H7 (cell line): ENCODE data around the gene GMNN. TPM values are rescaled to one million over a fixed set of nuclear protein-coding genes. Genes with fewer than 3 reads are reported as not detected.
A peak's percentile ranks its signal among the peaks of the same experiment; 100 is the strongest.
"Not testable (repeated sequence)": the region's sequence is repeated elsewhere in the genome, so short reads cannot be mapped to it uniquely, and the experiment has no call there.

ENCODE experiments used
- DNase-seq: peaks from one replicate; pipeline ENCODE4 v3.0.0; 2012
- H3K27me3 ChIP-seq: 2 replicates; pipeline ENCODE4 v1.6.0; 2011; ENCODE audit warnings: mild to moderate bottlenecking, low read length; ENCODE audit not compliant: control insufficient read depth, insufficient read depth
- H3K36me3 ChIP-seq: replicated peaks from 2 replicates; pipeline ENCODE4 v1.5.1; 2011; ENCODE audit warnings: low read length; ENCODE audit not compliant: control insufficient read depth, insufficient read depth
- H3K4me3 ChIP-seq: 2 replicates; pipeline ENCODE4 v1.5.1; 2011; ENCODE audit warnings: low read depth, mild to moderate bottlenecking, control low read depth, low read length, moderate library complexity; ENCODE audit not compliant: insufficient read depth
- total RNA-seq: library from RNA; depleted of rRNA; stranded (reverse); fragments of >200 nt; shearing (Covaris generic); gene quantifications from 2 replicates; pipeline ENCODE4 v1.2.3, GENCODE V29; 2014; rRNA removed

GMNN gene
- 75.3 and 91.8 TPM in 2 replicates for total RNA-seq

DNA sequence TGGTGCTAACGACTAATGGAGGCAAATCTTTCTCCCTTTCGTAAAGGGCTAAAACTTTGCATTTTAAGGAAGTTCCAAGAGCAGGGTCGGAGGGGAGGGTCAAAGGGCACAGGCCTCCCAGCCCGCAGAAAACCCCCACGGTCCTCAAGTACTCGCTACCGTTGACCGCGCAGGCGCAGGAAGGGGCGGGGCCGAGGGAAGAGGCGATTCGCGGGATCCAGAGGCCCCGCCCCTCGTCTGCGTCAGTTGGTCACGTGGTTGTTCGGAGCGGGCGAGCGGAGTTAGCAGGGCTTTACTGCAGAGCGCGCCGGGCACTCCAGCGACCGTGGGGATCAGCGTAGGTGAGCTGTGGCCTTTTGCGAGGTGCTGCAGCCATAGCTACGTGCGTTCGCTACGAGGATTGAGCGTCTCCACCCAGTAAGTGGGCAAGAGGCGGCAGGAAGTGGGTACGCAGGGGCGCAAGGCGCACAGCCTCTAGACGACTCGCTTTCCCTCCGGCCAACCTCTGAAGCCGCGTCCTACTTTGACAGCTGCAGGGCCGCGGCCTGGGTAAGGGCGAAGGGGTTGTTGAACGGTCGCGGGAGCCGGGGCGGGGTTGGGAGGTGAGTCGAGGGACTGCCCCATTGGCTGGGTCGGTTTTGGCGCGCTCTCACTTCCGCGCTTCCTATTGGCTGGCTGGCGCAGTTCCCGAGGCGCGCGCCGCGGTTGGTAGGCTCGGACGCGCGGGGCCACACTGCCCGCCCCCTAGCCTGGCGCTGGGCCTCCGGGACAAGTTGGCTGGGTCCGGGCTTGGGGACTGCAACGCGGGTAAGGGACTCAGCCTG is at the start of gene GMNN:
Gene GMNN, plus strand, starts transcription at position 242 of the 824 bp plus-strand sequence. CDS start 2,310 bp downstream, outside the sequence.
- Histone ChIP-seq H3K4me3 (peak within 1 kb of the TSS; percentile 100), H3K27me3 (no peaks in the 10 kb centered on the region), H3K36me3 (no peaks in the 10 kb centered on the region; the same call in 1 of the 2 replicates)
- DNase-seq: peak; percentile 97

DNA sequence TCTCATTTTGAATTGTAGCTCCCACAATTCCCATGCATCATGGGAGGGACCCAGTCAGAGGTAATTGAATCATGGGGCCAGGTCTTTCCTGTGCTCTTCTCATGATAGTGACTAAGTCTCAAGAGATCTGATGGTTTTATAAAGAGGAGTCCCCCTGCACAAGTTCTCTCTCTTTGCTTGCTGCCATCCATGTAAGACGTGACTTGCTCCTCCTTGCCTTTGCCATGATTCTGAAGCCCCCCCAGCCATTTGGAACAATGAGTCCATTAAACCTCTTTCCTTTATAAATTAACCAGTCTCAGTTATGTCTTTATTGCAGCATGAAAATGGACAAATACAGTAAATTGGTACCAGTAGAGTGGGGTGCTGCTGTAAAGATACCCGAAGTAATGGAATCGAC is 44.1 kb upstream of the GMNN start:
- H3K36me3 ChIP-seq, DNase-seq, H3K27me3 ChIP-seq, H3K4me3 ChIP-seq: not testable (repeated sequence)

- not testable (repeated sequence) for H3K27me3 ChIP-seq, DNase-seq
These were observed 43.1 kb upstream of the GMNN start for GRCh38 chr6:24731456-24732134.

GRCh38 chr6:24734166-24734565 is 40.6 kb upstream of the GMNN start:
- Histone ChIP-seq H3K36me3 (no peaks in the 10 kb centered on the region), H3K27me3 (no peaks in the 10 kb centered on the region), H3K4me3 (no peak overlapping the region)
- no peak for DNase-seq

More at GRCh38 chr6:24731456-24732134, 43.1 kb upstream of the GMNN start:
- H3K36me3 ChIP-seq, H3K4me3 ChIP-seq: not testable (repeated sequence)

DNA sequence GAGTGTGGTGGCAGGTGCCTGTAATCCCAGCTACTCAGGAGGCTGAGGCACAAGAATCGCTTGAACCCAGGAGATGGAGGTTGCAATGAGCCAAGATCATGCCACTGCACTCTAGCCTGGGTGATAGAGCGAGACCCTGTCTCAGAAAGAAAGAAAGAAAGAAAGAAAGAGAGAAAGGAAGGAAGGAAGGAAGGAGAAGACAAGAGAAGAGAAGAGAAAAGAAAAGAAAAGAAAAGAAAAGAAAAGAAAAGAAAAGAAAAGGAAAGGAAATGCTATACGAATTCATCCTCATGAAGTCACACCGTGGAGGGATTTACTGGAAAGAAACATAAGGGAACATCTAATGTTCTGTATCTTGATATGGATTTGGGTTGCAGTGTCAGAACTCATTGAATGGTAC is 40.0 kb upstream of the GMNN start:
- H3K36me3 ChIP-seq, DNase-seq, H3K4me3 ChIP-seq, H3K27me3 ChIP-seq: not testable (repeated sequence)

- H3K36me3 ChIP-seq: no peaks in the 10 kb centered on the region
- H3K4me3 ChIP-seq: no peak overlapping the region
- no peaks in the 10 kb centered on the region for H3K27me3 ChIP-seq
- no peak for DNase-seq
These were observed 36.0 kb upstream of the GMNN start for GRCh38 chr6:24738741-24739140.

- H3K36me3 ChIP-seq: no peaks in the 10 kb centered on the region
- DNase-seq: no peak
- no peaks in the 10 kb centered on the region for H3K27me3 ChIP-seq
- H3K4me3 ChIP-seq: no peak overlapping the region
These were observed 33.9 kb upstream of the GMNN start for GRCh38 chr6:24740861-24741260.

GRCh38 chr6:24742216-24742738 is 32.5 kb upstream of the GMNN start:
- no peak for DNase-seq
- H3K27me3 ChIP-seq: no peaks in the 10 kb centered on the region
- H3K4me3 ChIP-seq: no peak overlapping the region
- H3K36me3 ChIP-seq: no peaks in the 10 kb centered on the region

GRCh38 chr6:24743265-24743943 is 31.3 kb upstream of the GMNN start:
- Histone ChIP-seq H3K36me3 (no peaks in the 10 kb centered on the region), H3K27me3 (no peaks in the 10 kb centered on the region), H3K4me3 (no peak overlapping the region)
- DNase-seq: no peak

DNA sequence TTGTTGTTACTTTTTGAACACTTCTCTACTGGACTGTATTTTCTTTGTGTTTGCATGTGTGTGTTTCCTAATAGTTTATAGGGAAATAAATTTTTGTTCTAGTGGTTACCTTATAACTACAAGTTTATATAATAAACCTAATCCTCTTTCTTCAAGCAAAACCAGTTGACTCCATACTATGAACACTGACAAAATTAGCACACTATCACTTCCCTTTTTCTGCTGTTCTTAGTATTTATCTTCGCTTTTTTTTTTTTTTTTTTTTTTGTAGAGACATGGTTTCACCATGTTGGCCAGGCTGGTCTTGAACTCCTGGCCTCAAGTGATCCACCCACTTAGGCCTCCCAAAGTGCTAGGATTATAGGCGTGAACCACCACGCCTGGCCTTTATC is 30.8 kb upstream of the GMNN start:
- H3K36me3 ChIP-seq: no peaks in the 10 kb centered on the region
- H3K27me3 ChIP-seq: no peaks in the 10 kb centered on the region

DNA sequence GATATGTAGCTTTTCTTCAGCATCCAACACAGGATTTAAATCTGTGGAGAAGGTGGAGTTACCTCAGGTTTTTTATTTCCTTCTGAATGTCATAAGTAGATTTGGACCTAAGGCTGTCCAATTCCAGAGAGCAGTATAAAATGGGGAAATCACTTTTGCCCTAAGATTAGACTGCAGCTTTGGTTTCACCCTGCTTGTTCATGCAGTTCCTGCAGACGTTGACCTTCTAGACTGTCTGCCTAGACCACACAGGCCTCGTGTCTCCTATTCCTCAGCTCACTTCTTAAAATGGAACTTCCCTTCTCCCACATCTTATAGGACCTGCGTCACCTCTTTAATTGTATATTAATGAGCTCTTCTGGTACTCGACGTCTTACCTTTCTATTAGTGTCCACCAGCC is 29.8 kb upstream of the GMNN start:
- Histone ChIP-seq H3K36me3 (no peaks in the 10 kb centered on the region), H3K4me3 (no peak overlapping the region), H3K27me3 (no peaks in the 10 kb centered on the region)
- DNase-seq: no peak

More for the DNA sequence above, 30.8 kb upstream of the GMNN start:
- no peak overlapping the region for H3K4me3 ChIP-seq
- no peak for DNase-seq

GRCh38 chr6:24749297-24749696 is 25.4 kb upstream of the GMNN start:
- no peak overlapping the region for H3K4me3 ChIP-seq
- no peaks in the 10 kb centered on the region for H3K36me3 ChIP-seq
- H3K27me3 ChIP-seq: no peaks in the 10 kb centered on the region
- DNase-seq: no peak

DNA sequence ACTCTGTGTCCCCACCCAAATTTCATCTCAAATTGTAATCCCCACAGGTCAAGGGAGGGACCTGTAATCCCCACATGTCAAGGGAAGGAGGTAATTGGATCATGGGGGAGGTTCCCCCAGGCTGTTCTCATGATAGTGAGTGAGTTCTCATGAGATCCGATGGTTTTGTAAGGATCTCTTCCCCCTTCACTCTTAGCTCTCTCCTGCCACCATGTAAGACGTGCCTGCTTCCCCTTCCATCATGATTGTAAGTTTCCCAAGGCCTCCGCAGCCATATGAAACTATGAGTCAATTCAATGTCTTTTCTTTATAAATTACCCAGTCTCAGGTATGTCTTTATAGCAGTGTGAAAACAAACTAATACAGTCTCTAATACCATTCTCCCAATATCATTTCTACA is 23.9 kb upstream of the GMNN start:
- not testable (repeated sequence) for H3K27me3 ChIP-seq, DNase-seq, H3K4me3 ChIP-seq, H3K36me3 ChIP-seq

DNA sequence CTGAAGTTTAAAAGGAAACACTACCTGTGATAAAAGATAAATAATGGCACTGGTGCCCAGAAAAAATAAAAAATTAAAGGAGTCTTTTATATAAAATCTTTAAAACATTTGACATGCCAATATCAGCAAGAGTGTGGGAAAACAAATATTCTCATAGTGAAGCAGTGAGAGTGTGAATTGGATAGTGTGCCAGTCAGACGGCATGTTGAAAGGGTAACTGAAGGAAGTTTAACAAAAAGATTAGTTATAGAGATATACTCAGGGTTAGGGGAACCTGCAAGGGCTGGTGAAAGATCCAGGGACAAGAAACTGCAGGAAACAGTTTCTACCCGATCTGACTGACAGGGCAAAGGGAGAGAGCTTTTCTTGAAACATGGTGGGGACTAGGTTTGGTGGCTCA is 22.2 kb upstream of the GMNN start:
- no peak for DNase-seq
- Histone ChIP-seq H3K4me3 (no peak overlapping the region), H3K36me3 (no peaks in the 10 kb centered on the region), H3K27me3 (no peaks in the 10 kb centered on the region)
